Measurements from ENCODE around the gene AGBL4.

The AGBL4 gene

GRCh38 chr1:48761986-48762385, 1261.8 kb downstream of the AGBL4 start:
- peak; percentile 12 for DNase-seq (ENCODE audit: low read depth)

GRCh38 chr1:48761411-48761810, 1262.3 kb downstream of the AGBL4 start:
- peak; percentile 79 for DNase-seq (ENCODE audit: low read depth)

GRCh38 chr1:48760857-48761256, 1262.9 kb downstream of the AGBL4 start:
- peak; percentile 10 for DNase-seq (ENCODE audit: low read depth)

GRCh38 chr1:48758976-48759375, 1264.8 kb downstream of the AGBL4 start:
- DNase-seq (ENCODE audit: low read depth), result no peak

- no peak for DNase-seq (ENCODE audit: low read depth)
These were observed 1266.4 kb downstream of the AGBL4 start for GRCh38 chr1:48757363-48757762.

- no peak for DNase-seq (ENCODE audit: low read depth)
These were observed 1267.0 kb downstream of the AGBL4 start for GRCh38 chr1:48756683-48757316.

- no peak for DNase-seq (ENCODE audit: low read depth)
These were observed 1270.5 kb downstream of the AGBL4 start for GRCh38 chr1:48753293-48753692.

GRCh38 chr1:48750109-48750508, 1273.6 kb downstream of the AGBL4 start:
- no peak for DNase-seq (ENCODE audit: low read depth)

- no peak for DNase-seq (ENCODE audit: low read depth)
These were observed 1274.7 kb downstream of the AGBL4 start for GRCh38 chr1:48749068-48749467.

GRCh38 chr1:48746906-48747305, 1276.8 kb downstream of the AGBL4 start:
- DNase-seq (ENCODE audit: low read depth), result no peak

GRCh38 chr1:48744032-48744431, 1279.7 kb downstream of the AGBL4 start:
- no peak for DNase-seq (ENCODE audit: low read depth)

GRCh38 chr1:48743480-48743879, 1280.3 kb downstream of the AGBL4 start:
- DNase-seq (ENCODE audit: low read depth), result no peak

- DNase-seq (ENCODE audit: low read depth), result peak; percentile 54
These were observed 1282.4 kb downstream of the AGBL4 start for GRCh38 chr1:48741380-48741779.

GRCh38 chr1:48740621-48741020, 1283.1 kb downstream of the AGBL4 start:
- no peak for DNase-seq (ENCODE audit: low read depth)

GRCh38 chr1:48739091-48739490, 1284.7 kb downstream of the AGBL4 start:
- DNase-seq (ENCODE audit: low read depth), result no peak

GRCh38 chr1:48738356-48738755, 1285.4 kb downstream of the AGBL4 start:
- DNase-seq (ENCODE audit: low read depth), result no peak

- no peak for DNase-seq (ENCODE audit: low read depth)
These were observed 1288.0 kb downstream of the AGBL4 start for GRCh38 chr1:48735796-48736195.

GRCh38 chr1:48730164-48730910, 1293.4 kb downstream of the AGBL4 start:
- no peak for DNase-seq (ENCODE audit: low read depth)

- DNase-seq (ENCODE audit: low read depth), result no peak
These were observed 1295.2 kb downstream of the AGBL4 start for GRCh38 chr1:48728584-48728983.

- no peak for DNase-seq (ENCODE audit: low read depth)
These were observed 1297.1 kb downstream of the AGBL4 start for GRCh38 chr1:48726557-48727215.

GRCh38 chr1:48726139-48726538, 1297.6 kb downstream of the AGBL4 start:
- DNase-seq (ENCODE audit: low read depth), result no peak

- DNase-seq (ENCODE audit: low read depth), result peak; percentile 13
These were observed 1298.3 kb downstream of the AGBL4 start for GRCh38 chr1:48725341-48726046.

GRCh38 chr1:48720929-48721328, 1302.8 kb downstream of the AGBL4 start:
- no peak for DNase-seq (ENCODE audit: low read depth)
